Ovary (tissue), 3 donors: ENCODE measurements around the gene KRTAP5-11.
"Not testable (repeated sequence)": the region's sequence is repeated elsewhere in the genome, so short reads cannot be mapped to it uniquely, and the experiment has no call there.

Experiments used
- EP300 ChIP-seq: sonication (generic); formaldehyde crosslinking; IDR thresholded peaks from one replicate; pipeline ENCODE4 v1.6.1; 2017; ENCODE audit warnings: antibody characterized with exemption
- POLR2A ChIP-seq: fragments of 450-650 bp; IDR thresholded peaks from one replicate; pipeline ENCODE4 v1.6.1; 2017; ENCODE audit warnings: antibody characterized with exemption, mild to moderate bottlenecking, moderate library complexity
- TF ChIP-seq, protein P1 (sequence below), 3 donors: fragments of 450-650 bp in 2 of 3; fragments of 200-600 bp in 1 of 3; IDR thresholded peaks; one replicate each; pipeline versions ENCODE4 v1.5.1 to v1.8.0; 2016 to 2022; ENCODE audit warnings: antibody characterized with exemption in 3 of 3, mild to moderate bottlenecking in 1 of 3
- donor health status: DM: no; HTN: no; CAD: no.

DNA sequence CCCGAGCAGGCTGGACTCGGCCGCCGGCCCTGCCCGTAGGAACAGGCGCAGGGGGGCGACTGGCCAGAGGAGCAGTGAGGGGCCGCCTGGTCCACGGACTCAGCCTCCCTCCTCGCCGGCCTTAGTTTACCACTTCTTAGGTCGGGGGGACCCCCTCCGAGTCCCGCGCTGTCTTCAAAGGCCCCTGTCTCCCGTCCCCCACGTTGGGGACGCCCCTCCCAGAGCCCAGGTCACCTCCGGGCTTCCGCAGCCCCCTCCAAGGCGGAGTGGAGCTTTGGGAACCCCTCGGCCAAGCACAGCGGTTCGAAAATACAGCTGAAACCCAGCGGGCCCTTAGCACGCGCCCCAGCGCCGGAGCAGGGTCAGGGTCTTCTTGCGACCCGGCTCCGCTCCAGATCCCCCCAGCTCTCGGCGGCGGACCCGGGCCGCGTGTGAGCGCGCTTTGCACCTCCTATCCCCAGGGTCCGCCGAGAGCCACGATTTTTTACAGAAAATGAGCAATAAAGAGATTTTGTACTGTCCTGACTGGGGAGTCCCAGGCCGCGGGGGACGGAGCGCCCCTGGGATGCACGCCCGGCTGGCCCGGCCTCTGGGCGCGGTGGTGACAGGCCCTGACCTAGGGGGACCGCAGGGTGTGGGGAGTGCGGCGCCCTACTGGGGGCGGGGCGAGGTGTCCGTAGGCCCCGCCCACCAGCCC, 25.0 kb upstream of the KRTAP5-11 start:
- TF ChIP-seq POLR2A, EP300: not testable (repeated sequence)
- TF ChIP-seq, protein P1, sequence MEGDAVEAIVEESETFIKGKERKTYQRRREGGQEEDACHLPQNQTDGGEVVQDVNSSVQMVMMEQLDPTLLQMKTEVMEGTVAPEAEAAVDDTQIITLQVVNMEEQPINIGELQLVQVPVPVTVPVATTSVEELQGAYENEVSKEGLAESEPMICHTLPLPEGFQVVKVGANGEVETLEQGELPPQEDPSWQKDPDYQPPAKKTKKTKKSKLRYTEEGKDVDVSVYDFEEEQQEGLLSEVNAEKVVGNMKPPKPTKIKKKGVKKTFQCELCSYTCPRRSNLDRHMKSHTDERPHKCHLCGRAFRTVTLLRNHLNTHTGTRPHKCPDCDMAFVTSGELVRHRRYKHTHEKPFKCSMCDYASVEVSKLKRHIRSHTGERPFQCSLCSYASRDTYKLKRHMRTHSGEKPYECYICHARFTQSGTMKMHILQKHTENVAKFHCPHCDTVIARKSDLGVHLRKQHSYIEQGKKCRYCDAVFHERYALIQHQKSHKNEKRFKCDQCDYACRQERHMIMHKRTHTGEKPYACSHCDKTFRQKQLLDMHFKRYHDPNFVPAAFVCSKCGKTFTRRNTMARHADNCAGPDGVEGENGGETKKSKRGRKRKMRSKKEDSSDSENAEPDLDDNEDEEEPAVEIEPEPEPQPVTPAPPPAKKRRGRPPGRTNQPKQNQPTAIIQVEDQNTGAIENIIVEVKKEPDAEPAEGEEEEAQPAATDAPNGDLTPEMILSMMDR (IDR thresholded peaks at IDR 0.05) = not testable (repeated sequence)
